HG03097 (cell line): ENCODE results near the gene KLHL1.

Experiments
- ATAC-seq: cut with Tn5 transposase; IDR thresholded peaks from one replicate; pipeline ENCODE4 v1.9.1; 2021; ENCODE audit not compliant: unreplicated experiment, low FRiP score

Gene KLHL1

DNA sequence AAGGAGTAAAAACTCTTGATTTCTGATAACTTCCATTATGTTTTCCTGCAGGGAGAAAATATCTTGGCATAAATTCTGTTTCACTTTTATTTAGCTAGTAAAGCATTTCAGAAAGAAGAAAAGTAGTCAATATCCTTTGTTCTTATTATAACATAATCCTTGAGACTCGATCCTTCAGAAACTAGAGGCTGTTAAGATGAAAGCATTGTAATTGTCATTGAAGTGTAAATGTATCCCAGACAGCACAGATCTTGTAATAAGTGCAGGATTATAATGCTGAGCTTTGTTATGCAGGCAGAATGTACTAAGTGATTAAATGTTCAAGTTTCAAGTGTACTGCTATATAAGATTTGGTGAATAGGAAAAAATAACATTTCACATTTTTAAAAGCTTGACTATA, 225.8 kb downstream of the KLHL1 start:
- ATAC-seq = no peak

DNA sequence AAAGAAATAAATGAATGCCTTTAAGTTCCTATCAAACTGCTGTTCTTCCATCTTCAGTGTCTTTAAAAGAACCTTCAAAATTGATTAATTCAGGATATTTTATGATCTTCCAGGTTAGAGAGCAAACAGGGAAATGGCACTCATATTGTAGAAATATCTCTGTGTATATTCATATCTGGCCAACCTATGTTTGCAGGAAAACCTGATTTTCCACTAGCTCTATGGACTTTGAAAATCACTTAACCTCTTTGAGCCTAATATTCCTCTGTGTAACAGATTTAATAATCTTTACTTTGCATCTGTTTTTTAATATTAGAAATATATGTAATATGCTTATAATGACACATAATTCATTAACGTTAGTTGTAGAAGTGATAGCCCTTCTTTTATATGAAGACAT, 228.3 kb downstream of the KLHL1 start:
- ATAC-seq = no peak

DNA sequence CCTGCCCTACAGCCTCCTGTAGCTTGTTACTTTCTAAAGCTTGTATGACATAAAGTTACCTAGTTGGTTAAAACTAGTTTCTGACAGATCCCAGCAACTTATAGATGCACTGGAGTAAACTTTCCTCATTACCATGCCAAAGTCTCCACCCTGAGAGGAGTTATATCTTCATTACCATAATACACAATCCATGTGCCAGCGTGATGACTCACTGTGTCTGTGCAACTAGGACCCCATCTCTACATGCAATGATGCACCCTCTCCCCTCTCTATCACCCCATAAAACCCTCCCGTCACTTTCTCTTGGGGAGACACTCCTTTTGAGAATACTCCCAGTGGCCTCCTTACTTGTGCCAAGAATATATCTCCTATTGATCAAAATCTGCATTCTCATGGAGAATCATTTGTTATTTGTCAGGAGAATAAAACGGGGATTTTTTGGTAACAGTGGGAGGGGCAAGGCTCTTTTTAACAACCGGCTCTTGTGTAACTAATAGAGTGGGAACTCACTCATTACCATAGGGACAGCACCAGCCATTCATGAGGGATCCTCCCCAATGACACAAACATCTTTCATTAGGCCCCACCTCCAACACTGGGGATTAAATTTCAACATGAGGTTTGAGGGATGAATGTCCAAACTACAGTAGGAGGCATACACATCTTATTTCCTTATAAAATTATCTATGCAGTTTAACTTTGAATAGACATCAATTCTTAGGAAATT, 235.8 kb downstream of the KLHL1 start:
- no peak for ATAC-seq

DNA sequence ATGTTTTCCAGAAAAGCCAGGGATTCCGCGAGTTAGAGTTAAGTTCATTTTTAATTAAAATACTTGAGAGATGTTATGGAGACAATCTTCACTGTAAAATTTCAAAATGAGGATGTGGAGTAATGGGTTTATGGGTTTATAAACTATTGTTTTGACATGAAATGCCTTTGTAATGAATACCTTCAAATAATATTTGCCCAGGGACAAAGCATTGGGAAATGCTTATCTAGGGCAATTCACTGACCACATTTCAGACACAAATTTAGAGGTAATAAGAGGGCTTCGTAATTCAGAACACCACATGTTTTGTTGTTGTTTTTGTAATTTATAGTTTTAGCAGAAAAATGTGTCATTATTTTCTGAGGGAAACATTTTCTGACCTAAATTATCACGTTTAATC, 241.7 kb downstream of the KLHL1 start:
- ATAC-seq = no peak

DNA sequence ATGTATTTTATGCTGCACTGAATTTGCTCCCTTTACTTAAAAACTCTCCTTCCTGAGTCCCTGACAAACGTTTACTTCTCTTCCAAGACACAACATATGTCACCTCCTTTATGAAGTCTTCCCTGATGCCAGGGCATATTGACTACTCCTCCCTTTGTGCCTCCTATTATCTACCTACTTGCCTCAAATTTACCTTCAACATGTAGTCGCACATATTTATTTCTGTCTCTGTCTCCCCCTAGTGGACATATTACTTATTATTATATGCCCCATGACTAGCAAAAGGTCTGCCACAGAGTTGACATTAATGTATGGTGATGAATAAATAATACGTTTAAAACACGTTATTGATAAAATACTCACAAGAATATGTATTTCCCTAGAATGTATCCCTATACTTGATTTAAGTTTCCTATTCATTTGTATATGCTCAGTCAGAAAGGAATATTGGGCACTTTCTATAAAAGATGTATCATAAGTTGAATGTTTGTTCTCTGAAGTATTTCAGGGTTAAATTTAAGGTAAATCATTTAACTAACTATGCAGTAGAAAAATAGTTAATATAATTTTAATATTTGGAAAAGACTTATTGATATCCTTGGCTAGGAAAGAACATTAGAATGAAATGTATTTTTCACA, 250.9 kb downstream of the KLHL1 start:
- peak; percentile 93 for ATAC-seq

DNA sequence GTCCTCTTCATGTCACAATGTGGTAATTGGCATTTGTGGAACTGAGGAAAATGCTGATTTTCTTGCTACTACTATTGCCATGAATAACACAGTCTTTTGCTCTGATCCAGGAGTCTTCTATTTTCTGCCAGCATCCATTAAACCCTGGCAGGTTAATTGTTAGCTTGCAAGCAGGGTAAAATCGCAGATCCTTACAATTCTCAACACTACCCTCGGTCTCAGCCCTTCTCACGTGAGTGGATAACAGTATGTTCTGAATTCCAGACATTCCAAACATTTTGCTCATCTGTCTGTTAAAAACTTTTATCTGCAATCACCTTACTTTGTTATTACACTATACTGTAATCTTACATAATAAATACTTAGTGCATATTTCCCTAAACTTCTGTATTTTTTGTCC, 251.9 kb downstream of the KLHL1 start:
- ATAC-seq = no peak

DNA sequence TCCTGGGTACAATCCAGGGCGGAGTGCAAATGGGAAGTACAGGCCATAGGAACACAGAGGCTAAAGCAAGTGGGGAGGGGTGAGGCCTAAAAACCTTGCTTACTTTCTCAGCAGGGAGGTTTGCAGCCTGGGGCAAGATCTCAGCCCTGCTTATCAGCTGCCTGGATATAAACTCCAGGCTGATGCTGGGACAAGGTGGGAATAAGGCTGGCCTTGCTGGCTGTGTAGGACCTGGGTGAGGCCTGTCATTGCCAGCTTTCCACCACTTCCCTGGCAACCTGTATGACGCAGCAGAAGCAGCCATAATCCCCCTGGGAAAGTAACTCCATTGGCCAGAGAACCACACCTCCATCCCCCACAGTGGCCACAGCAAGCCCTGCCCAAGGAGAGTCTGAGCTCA, 279.7 kb downstream of the KLHL1 start:
- ATAC-seq = no peak

DNA sequence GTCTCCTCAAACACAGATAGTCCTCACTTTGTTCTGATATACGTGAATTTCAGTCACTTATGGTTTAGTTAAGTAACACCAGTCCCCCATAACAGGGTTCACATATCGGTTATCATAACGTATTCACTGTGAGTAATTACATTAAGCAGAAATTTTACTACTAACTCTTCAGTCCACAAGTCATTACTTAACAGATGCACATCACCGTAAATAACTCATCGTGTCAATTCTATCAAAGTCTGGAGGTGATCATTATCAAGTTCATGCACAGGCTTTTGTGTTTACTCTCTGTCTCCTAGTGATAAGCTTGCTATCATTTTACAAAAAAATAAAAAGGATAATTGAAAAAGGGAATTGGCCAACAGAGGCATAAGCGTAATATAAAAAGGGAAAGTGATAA, 288.1 kb downstream of the KLHL1 start:
- no peak for ATAC-seq

DNA sequence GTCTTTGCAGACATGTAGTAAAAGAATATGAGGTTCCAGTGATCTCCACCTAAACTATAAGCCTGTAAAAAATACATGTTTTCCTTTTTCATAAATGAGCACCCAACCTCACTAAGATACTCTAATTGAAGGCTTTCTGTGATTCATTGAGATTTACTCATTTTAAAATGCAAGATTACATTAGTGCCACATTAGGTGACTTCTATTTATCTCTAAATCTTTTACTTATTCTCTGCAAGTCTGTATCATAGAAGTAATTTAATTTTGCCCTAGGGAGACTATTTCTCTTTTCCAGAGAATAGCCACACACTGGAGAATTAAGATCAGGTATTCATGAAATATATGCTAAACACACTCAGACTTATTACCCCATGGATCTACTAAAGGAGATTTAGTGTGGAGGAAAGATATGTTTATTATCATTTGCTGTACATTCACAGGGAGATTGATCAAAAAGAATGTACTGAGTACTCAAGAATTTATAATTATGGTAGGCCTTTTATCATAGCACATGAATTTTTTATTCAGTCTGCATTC, 290.9 kb downstream of the KLHL1 start:
- no peak for ATAC-seq

DNA sequence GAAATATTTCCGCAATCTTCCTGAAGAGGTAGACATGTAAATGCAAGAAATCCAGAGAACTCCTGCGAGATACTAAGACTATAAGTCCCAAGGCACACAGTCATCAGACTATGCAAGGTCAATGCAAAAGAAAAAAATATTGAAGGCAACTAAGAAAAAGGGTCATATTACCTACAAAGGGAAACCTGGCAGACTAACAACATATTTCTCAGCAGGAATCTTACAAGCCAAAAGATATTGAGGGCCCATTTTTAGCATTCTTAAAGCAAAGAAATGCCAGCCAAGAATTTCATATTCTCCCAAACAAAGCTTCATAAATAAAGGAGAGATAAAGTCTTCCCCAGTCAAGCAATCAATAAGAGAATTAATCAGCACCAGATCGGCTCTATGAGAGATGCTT, 299.1 kb downstream of the KLHL1 start:
- ATAC-seq = no peak

DNA sequence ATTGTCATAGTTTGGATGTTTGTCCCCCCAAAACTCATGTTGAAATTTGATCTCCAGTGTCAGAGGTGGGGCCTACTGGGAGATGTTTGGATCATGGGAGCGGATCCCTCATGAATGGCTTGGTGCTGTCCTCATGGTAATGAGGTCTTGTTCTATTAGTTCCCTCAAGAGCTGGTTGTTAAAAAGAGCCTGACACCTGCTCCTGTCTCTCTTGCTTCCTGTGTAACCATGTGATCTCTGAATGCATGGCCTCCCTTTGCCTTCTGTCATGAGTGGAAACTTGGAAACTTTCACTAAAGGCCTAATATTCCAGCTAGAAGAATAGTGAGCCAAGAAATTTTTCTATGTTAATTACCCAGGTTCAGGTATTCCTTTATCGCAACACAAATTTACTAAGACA, 312.0 kb downstream of the KLHL1 start:
- ATAC-seq = no peak

DNA sequence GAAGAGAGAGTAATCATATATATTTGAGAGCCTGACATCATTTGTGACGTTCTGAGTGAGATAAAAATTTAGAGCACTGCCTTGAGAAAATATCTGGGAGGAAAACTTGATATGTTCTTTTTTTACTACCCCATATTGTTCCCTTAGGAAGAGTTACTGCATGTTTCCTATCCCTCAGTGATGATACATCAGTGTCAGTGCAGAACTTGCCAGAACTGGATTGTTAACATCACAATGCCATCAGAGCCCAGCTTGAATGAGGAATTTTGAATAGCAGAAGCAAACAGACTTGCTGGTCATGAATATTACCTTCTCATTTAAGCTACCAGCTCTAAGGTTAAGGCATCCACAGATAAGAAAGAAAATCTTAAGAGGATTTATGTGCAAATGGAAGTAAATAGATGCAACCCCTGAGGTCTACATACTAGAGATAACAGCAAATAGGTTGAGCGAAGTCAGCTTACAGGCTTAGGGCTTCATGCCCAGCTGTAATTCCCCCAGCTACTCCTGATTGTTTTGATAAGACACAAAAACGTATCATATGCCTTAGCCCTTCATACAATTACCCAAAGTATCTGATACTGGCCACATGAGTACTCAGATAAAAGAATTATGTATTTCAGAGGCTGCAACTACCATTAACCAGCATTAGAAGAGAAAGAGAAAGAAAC, 314.3 kb downstream of the KLHL1 start:
- no peak for ATAC-seq

DNA sequence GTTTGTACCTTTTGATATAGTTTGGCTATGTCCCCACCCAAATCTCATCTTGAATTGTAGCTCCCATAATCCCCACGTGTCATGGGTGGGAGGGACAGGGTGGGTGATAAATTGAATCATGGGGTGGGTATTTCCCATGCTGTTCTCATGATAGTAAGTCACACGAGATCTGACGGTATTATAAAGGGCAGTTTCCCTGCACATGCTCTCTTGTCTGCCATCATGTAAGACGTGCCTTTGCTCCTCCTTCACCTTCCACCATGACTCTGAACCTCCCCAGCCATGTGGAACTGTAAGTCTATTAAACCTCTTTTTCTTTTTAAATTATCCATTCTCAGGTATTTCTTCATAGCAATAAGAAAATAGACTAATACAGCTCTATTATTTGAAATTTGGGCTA, 331.3 kb downstream of the KLHL1 start:
- ATAC-seq = no peak

DNA sequence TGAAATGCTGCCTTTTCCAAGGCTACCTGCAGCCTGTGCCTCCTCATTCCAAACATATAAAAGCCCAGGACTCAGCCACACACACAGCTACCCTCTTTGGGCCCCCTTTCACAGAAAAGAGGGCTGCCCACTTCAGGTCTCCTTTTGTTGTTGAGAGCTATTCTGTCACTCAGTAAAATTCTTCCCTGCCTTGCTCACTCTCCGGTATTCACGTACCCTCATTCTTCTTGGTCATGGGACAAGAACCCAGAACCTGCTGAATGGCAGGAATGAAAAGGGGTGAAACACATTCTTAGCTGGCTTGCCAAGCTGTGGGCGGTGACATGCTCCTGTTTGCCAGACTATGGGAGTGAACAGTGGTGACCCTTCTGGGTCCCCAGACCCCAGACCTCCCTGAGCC, 338.6 kb downstream of the KLHL1 start:
- ATAC-seq = no peak

DNA sequence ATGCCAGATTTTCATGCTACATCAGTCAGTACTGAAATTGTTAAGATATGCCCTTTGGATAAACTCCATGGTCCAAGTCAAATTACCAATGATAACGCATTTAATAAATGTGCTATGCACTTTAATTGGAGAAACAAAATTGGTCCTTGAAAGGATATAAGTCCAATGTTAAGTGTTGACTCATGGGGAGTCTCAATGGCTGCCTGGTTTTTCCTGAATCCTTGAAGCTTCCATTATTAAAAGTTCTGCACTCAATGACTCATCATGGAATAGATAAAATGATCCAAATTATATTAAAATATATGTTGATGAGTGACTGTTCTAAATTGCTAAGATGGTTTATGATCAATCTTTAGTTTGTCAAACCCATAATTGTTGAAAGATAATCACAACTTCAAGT, 346.7 kb downstream of the KLHL1 start:
- ATAC-seq = no peak

DNA sequence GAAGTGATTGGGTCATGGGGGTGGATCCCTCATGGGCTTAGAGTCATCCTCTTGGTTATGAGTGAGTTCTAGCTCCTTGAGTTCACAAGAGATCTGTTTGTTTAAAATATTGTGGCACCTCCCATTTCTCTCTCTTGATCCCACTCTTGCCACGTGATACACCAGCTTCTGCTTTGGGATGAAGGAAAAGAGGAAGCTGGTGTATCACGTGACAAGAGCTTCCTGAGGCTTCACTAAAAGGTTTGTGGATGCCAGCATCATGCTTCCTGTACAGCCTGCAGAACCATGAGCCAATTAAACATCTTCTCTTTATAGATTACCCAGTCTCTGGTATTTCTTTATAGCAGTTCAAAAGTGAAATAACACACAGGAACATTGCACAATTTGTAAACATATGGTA, 353.2 kb downstream of the KLHL1 start:
- ATAC-seq = no peak

DNA sequence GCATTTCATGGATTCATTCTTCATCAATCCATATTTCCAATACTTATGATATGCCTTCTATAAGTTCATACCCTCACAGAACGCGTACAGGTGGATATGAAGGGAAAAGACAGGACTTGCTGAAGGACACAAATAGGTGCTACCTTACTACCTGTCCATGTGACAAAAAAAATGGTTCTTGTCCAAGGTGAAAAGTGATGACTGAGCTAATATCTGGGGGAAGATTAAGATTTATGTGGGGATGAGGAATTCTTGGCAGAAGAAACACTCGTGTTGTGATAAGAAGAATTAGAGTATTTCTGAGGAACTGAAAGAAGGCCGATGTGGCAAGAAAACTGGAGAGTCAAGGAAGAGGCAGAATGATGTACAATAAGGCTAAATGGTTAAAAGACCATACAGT, 357.0 kb downstream of the KLHL1 start:
- no peak for ATAC-seq

DNA sequence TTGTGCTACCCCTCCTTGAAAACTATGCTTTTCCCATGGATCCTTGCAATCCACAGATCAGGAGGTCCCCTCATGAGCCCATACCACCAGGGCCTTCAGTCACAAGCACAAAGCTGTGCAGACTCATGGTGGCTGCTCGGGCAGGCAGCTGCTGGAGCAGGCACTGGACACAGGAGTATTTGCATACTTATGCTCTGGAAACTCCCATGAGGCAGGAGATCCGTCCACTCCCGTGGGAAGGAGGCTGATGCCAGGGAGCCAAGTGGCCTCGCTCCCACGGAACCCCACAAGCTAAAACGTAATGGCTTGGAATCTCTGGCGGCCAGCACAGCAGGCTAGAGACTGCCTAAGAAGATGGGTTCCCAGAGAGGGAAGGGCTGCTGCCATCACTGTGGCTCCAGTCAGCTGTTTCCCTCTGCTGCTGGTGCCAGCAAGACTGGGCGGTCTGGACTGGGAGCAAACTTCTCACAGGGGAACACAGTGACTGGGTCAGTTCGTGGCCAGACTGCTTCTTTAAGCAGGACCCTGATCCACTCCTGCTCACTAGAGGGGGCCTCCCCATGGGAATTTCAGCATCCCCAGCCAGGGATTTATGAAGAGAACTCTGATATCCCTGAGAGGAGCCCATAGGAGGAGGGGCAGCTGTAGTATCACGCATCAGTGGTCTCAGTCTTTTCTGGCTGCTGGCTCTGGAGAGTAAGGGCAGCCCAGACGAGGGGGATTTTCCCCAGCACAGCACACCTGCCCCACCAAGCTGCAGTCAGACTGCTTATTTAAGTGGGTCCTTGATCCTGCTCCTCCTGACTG, 370.9 kb downstream of the KLHL1 start:
- no peak for ATAC-seq

DNA sequence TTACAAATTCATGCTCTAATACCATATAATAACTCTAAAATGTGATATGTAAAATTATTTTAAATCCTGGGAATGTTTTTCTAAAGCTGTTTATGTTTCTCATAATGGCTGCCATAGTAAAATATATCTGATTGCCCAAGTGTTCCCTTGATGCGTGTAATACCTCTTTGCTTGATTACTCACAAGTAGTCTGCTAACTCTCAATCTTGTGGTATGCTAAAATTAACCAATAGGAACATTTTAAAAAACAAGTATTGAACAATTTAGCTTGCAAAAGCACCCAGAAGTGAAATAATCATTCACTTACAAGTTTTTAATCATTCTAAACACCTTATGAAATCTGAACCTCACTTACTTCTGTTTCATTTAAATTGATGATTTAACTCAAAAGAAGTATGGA, 386.6 kb downstream of the KLHL1 start:
- ATAC-seq = no peak

DNA sequence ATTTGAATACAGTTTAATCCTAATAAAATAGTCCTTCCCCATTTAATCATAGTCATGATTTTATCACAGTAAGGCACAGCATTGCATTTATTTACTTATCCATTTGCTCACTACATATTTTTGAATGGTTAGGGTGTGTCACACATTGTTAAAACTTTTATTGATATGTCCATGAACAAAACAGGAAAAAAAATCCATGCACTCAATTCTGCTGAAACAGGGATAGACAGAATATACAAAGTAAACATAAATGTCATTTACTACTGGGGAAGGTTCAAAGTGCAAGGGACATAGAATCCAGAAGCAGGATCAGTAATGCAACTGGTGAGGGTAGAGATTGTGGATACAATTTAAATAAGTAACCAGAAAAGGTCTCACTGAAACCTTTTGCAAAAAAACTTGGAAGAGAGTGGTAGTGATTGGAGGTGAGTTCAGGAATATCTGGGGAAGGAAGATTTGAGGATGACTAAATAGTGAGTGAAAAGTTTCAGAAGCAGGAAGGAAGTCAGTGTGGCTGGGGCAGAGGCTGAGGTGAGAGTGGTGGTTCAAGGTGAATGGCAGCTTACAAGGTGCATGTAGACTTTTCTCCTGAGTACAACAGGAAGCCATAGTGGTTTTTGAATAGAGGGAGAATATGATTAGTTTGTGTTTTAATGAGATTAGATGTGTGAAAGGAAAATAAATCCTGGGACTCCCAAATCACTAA, 387.8 kb downstream of the KLHL1 start:
- ATAC-seq = no peak
